ENCODE data around the gene CENPF.

CENPF gene

DNA sequence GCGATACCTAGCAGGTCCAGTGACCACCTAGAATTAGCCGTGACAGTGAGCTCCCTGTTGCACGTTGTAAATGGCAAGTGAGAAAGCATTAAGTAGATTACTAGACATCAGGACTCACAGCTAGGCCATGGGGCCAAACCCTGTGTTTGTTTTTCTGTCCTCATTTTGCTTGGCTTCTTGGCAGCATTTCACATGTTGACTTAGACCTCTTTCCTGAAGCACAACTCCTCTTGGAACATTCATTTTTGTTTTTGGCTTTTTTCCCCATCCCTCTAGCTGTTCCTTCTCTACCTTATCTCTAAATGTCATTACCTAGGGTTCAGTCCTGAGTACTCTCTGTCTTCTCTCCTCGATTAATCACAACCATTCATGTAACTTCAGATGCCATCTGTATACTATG lies 34.7 kb upstream of the CENPF start:
- Histone ChIP-seq H3K79me2 (ENCODE audit: insufficient read depth, low read length) (no peaks in the 10 kb centered on the region), H3K27ac (ENCODE audit: low read length) (no peak overlapping the region), H3K4me3 (ENCODE audit: low read depth in 1 of 2, low read length in 2 of 2) (no peak overlapping the region), H3K9ac (ENCODE audit: low read depth, low read length) (no peak overlapping the region), H3K9me3 (ENCODE audit: insufficient read depth, low read length, severe bottlenecking) (no peaks in the 10 kb centered on the region), H3K36me3 (ENCODE audit: insufficient read depth, low read length) (no peaks in the 10 kb centered on the region), H2AFZ (ENCODE audit: low read depth, low read length) (no peak overlapping the region), H3K27me3 (ENCODE audit: insufficient read depth, low read length, poor library complexity) (no peaks in the 10 kb centered on the region), H4K20me1 (ENCODE audit: insufficient read depth, low read length) (no peaks in the 10 kb centered on the region), H3K4me2 (ENCODE audit: insufficient read depth, low read length) (no peak overlapping the region), H3K4me1 (ENCODE audit: insufficient read depth, low read length) (no peaks in the 10 kb centered on the region)
- ATAC-seq (ENCODE audit: insufficient read depth, low read depth) = no peak
- TF ChIP-seq, protein P1, sequence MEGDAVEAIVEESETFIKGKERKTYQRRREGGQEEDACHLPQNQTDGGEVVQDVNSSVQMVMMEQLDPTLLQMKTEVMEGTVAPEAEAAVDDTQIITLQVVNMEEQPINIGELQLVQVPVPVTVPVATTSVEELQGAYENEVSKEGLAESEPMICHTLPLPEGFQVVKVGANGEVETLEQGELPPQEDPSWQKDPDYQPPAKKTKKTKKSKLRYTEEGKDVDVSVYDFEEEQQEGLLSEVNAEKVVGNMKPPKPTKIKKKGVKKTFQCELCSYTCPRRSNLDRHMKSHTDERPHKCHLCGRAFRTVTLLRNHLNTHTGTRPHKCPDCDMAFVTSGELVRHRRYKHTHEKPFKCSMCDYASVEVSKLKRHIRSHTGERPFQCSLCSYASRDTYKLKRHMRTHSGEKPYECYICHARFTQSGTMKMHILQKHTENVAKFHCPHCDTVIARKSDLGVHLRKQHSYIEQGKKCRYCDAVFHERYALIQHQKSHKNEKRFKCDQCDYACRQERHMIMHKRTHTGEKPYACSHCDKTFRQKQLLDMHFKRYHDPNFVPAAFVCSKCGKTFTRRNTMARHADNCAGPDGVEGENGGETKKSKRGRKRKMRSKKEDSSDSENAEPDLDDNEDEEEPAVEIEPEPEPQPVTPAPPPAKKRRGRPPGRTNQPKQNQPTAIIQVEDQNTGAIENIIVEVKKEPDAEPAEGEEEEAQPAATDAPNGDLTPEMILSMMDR (IDR thresholded peaks at IDR 0.05; ENCODE audit: borderline replicate concordance, extremely low read depth, low read length, poor library complexity, severe bottlenecking) = no peak
- no peak for TF ChIP-seq EZH2 (IDR thresholded peaks at IDR 0.05; ENCODE audit: borderline replicate concordance, low read depth, low read length, severe bottlenecking)
- no peak for DNase-seq

DNA sequence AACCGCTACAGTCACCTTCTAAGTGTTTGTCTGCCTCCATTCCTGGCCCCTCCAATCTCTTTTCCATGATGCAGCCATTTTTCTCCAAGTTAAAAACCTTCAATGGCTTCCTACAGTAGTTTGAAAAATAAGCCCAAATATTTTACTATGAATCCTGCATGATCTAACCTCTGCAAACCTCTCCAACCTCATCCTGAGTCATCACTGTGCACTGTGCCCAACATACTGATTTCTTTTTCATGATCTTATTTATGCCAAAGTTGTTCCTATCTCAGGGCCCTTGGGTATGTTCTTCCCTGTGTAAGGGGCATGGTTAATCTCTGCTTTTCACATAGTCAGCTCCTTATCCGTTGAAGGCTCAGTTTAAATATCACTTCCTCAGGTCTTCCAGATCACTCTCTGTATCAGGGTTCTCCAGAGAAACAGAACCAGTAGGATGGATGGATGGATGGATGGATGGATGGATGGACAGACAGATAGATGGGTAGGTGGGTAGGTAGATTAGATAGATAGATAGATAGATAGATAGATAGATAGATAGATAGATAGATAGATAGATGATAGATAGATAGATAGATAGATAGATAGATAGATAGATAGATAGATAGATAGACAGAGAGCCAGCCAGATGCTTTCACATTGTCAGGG lies 33.5 kb upstream of the CENPF start:
- Histone ChIP-seq H3K9ac (ENCODE audit: low read depth, low read length) (no peak overlapping the region), H2AFZ (ENCODE audit: low read depth, low read length) (no peak overlapping the region), H3K27me3 (ENCODE audit: insufficient read depth, low read length, poor library complexity) (no peaks in the 10 kb centered on the region), H3K4me2 (ENCODE audit: insufficient read depth, low read length) (no peak overlapping the region), H3K4me1 (ENCODE audit: insufficient read depth, low read length) (no peaks in the 10 kb centered on the region), H4K20me1 (ENCODE audit: insufficient read depth, low read length) (no peaks in the 10 kb centered on the region), H3K79me2 (ENCODE audit: insufficient read depth, low read length) (no peaks in the 10 kb centered on the region), H3K9me3 (ENCODE audit: insufficient read depth, low read length, severe bottlenecking) (no peaks in the 10 kb centered on the region), H3K27ac (ENCODE audit: low read length) (no peak overlapping the region), H3K36me3 (ENCODE audit: insufficient read depth, low read length) (no peaks in the 10 kb centered on the region), H3K4me3 (ENCODE audit: low read depth in 1 of 2, low read length in 2 of 2) (no peak overlapping the region)
- no peak for TF ChIP-seq EZH2 (IDR thresholded peaks at IDR 0.05; ENCODE audit: borderline replicate concordance, low read depth, low read length, severe bottlenecking)
- TF ChIP-seq, protein P1 (IDR thresholded peaks at IDR 0.05; ENCODE audit: borderline replicate concordance, extremely low read depth, low read length, poor library complexity, severe bottlenecking) = no peak
- ATAC-seq (ENCODE audit: insufficient read depth, low read depth) (no peak), DNase-seq (no peak)

DNA sequence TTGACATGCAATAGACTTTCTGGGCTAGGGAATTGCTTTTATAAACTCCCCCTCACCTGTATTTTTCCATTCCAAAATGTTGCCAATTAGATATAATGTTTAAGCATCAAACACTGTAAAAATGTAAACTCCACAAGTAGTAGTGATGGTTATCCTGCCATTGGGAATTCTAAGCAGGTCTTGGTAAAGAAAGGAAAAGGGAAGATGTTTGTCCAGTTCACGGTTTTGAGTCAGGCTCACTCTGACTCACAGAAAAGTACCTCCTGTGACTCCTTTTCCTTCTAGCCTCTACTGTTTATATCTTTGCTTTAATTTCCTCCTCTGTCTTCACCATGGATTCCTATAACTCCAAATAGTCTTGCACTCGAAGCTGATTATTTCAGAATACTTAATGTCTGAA lies 32.6 kb upstream of the CENPF start:
- DNase-seq (no peak), ATAC-seq (ENCODE audit: insufficient read depth, low read depth) (no peak)
- H3K79me2 ChIP-seq (ENCODE audit: insufficient read depth, low read length) = no peaks in the 10 kb centered on the region
- TF ChIP-seq EZH2 (IDR thresholded peaks at IDR 0.05; ENCODE audit: borderline replicate concordance, low read depth, low read length, severe bottlenecking) = no peak
- TF ChIP-seq, protein P1 (IDR thresholded peaks at IDR 0.05; ENCODE audit: borderline replicate concordance, extremely low read depth, low read length, poor library complexity, severe bottlenecking) = no peak
- no peak overlapping the region for H3K27ac ChIP-seq (ENCODE audit: low read length)
- no peaks in the 10 kb centered on the region for H3K4me1 ChIP-seq (ENCODE audit: insufficient read depth, low read length)
- no peaks in the 10 kb centered on the region for H3K9me3 ChIP-seq (ENCODE audit: insufficient read depth, low read length, severe bottlenecking)
- H3K4me3 ChIP-seq (ENCODE audit: low read depth in 1 of 2, low read length in 2 of 2) = no peak overlapping the region
- no peaks in the 10 kb centered on the region for H4K20me1 ChIP-seq (ENCODE audit: insufficient read depth, low read length)
- H3K4me2 ChIP-seq (ENCODE audit: insufficient read depth, low read length) = no peak overlapping the region
- no peaks in the 10 kb centered on the region for H3K27me3 ChIP-seq (ENCODE audit: insufficient read depth, low read length, poor library complexity)
- H3K9ac ChIP-seq (ENCODE audit: low read depth, low read length) = no peak overlapping the region
- no peaks in the 10 kb centered on the region for H3K36me3 ChIP-seq (ENCODE audit: insufficient read depth, low read length)
- no peak overlapping the region for H2AFZ ChIP-seq (ENCODE audit: low read depth, low read length)
